Activated CD4-positive, alpha-beta T cell treated with anti-CD3 and anti-CD28 coated beads for 36 hours (primary cell): ENCODE results near the gene TBL1X. TPM values are rescaled to one million over a fixed set of nuclear protein-coding genes. Genes with fewer than 3 reads are reported as not detected.

Experiments
- ATAC-seq: fragments of 200-7000 bp; cut with Tn5 transposase; one replicate; pipeline ENCODE4 v1.10.0; 2021; ENCODE audit warnings: mild to moderate bottlenecking, moderate library complexity
- CTCF ChIA-PET: fragments of 350-600 bp; sonication (Branson Sonifier 250); formaldehyde crosslinking; loops from one replicate; lab custom pipeline; 2021; ENCODE audit warnings: antibody characterized with exemption; lab: Charles Lee
- POLR2A ChIA-PET: fragments of 350-600 bp; sonication (Branson Sonifier 250); formaldehyde crosslinking; loops from one replicate; lab custom pipeline; 2021; ENCODE audit warnings: antibody characterized with exemption, inconsistent platforms; lab: Charles Lee
- DNase-seq: peaks from one replicate; pipeline ENCODE4 v3.0.0-alpha.2; 2020
- H3K27ac Mint-ChIP-seq: one replicate; pipeline ENCODE4 v1.8.0; 2021; ENCODE audit warnings: mixed read lengths
- H3K27me3 Mint-ChIP-seq: one replicate; pipeline ENCODE4 v1.8.0; 2021; ENCODE audit warnings: mixed read lengths
- H3K36me3 Mint-ChIP-seq: one replicate; pipeline ENCODE4 v1.8.0; 2021; ENCODE audit warnings: low read depth, mixed read lengths
- H3K4me1 Mint-ChIP-seq: one replicate; pipeline ENCODE4 v1.8.0; 2021; ENCODE audit warnings: mixed read lengths
- H3K4me3 Mint-ChIP-seq: one replicate; pipeline ENCODE4 v1.8.0; 2021; ENCODE audit warnings: mild to moderate bottlenecking, moderate library complexity, mixed read lengths
- H3K9me3 Mint-ChIP-seq: one replicate; pipeline ENCODE4 v1.8.0; 2021; ENCODE audit warnings: low read depth, mixed read lengths
- intact Hi-C, 2 experiments: fragments of 100-400 bp; cut with DNase I in 1 of 2; cut with micrococcal nuclease in 1 of 2; formaldehyde crosslinking; loops; one replicate each; pipeline versions ENCODE4 v1.14.2 to v1.15.1; 2022 to 2024; cut with DNase I, micrococcal nuclease
- total RNA-seq, 2 experiments: library from RNA; stranded (reverse); gene quantifications; one replicate each; pipeline ENCODE4 v1.2.3, GENCODE V29; 2021

TBL1X gene
- total RNA-seq, 2 experiments from 2014 or later: 21.2 to 24.2 TPM

DNA sequence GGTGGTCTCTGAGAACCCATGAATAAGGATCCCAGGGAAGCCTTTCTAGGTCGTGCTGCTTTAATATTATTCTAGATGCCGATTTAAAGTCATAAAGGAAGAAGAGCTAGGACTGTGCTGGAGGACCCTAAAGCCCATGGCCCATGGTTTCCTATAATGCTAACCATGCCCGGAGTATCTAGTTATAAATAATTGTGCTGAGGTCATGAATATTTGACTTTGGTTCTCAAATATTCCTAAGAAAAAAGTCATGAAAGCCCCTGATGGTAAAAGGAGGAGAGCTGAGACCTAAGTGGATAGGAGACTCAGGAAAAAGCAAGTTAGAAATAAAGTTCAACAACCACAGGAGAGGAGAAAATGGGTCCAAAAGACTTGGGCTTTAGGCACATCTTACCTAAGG is 132.0 kb downstream of the TBL1X start:
- H3K4me3 Mint-ChIP-seq: no peak overlapping the region
- peaks cover 2% of the 10 kb centered on the region for H3K9me3 Mint-ChIP-seq
- intact Hi-C loops: no loop called here
- CTCF ChIA-PET: no interaction called here
- DNase-seq (no peak), ATAC-seq (no peak)
- peaks cover 6% of the 10 kb centered on the region for H3K36me3 Mint-ChIP-seq
- POLR2A ChIA-PET: no interaction called here
- H3K4me1 Mint-ChIP-seq: no peaks in the 10 kb centered on the region
- no peak overlapping the region for H3K27ac Mint-ChIP-seq
- H3K27me3 Mint-ChIP-seq: no peaks in the 10 kb centered on the region

DNA sequence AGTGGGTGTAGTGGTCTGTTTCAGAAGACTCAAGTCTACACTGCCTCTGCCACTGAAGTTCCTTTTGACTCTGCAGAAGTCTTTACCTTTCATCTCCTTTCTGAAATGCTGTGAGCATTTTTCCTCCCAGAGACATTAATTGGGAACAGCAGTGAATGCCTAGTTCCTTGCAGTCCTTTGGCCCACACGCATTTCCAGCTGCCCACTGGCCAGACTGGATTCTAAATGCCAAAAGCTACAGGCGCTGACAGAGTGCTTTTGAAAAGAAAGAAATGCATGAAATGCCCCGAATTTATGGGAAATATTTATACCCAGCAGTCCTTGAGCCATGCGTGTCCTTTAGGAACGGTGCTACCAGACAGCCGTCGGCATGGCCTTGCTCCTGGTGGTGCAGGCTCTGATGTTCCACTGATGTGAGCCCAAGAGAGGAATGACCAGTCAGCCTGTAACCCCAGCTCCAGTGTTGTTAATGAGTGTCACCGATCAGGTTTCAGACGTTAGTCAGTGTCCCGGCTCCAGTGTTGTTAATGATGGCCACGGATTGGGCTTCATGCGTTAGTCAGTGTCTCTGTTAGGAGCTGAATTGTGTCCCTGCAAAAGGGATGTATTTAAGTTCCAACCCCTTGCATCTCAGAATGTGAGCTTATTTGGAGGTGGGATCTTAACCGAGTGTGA is 132.6 kb downstream of the TBL1X start:
- Mint-ChIP-seq H3K36me3 (peaks cover 1% of the 10 kb centered on the region), H3K27me3 (no peaks in the 10 kb centered on the region), H3K9me3 (no peaks in the 10 kb centered on the region), H3K27ac (no peak overlapping the region), H3K4me1 (no peaks in the 10 kb centered on the region), H3K4me3 (no peak overlapping the region)
- intact Hi-C loops: no loop called here
- ChIA-PET POLR2A (no interaction called here), CTCF (no interaction called here)
- DNase-seq (no peak), ATAC-seq (no peak)

DNA sequence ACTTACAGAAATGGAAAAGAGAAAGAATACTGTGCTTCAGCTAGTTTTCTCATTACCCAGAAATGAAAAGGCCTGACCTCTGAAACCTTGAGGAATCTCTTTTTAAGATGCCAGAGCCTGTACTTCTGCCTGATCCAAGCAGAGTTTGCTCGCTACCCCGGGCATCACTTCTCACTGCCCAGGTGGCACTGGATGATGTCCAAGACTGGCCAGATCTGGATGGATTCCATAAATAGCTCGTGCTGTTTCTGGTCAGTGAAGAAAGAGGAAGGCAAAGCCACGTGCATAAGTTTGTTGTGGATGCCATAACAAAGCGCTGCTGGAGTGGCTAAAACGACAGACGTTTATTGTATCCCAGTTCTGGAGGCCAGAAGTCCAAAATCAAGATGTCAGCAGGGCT is 133.5 kb downstream of the TBL1X start:
- ChIA-PET CTCF (no interaction called here), POLR2A (no interaction called here)
- ATAC-seq (no peak), DNase-seq (no peak)
- Mint-ChIP-seq H3K4me1 (no peaks in the 10 kb centered on the region), H3K9me3 (no peaks in the 10 kb centered on the region), H3K27me3 (no peaks in the 10 kb centered on the region), H3K36me3 (no peaks in the 10 kb centered on the region), H3K27ac (no peak overlapping the region), H3K4me3 (no peak overlapping the region)
- intact Hi-C loops: no loop called here

DNA sequence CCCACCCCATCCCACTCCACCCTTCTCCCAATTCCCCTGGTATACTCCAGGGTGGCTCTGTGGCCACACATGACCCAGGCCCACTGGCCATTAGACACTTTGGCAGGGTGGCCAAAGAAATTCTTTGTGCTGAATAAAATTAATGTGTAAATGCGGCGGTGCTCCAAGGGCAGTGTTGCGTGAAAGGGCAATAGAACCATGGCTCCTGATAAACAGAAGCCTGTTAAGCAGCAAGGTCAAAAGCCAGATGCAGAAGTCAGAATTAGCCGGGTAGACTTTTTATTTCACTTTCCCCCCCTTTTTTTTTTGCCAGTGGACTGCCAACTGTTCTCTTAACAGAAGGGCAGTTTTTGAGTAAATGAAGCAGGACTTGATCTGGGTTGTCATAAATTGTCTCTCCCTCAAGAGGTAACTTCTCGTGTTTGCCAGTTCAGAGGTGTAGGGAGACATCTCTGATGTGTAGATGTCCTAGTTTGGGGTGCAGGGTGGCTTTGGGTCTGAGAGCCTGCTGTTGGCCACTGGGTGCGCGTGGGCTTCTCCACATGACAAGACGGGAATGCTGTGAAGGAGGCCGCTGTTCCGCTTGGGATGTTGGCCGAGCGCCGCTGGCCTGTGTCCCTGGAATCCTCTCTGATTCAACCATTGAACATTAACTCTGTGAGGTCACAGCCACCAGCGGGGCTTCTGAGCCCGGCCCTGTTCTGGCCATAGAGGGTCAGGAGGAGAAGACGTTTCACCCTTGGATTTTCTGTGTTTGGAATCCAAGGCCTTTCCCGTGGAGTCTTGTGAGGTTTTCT is 139.5 kb downstream of the TBL1X start:
- intact Hi-C loops: no loop called here
- ATAC-seq: no peak
- ChIA-PET CTCF (no interaction called here), POLR2A (no interaction called here)
- no peak for DNase-seq
- Mint-ChIP-seq H3K27ac (no peak overlapping the region), H3K27me3 (no peaks in the 10 kb centered on the region), H3K36me3 (peaks cover 3% of the 10 kb centered on the region), H3K4me3 (no peak overlapping the region), H3K9me3 (no peaks in the 10 kb centered on the region), H3K4me1 (no peaks in the 10 kb centered on the region)

DNA sequence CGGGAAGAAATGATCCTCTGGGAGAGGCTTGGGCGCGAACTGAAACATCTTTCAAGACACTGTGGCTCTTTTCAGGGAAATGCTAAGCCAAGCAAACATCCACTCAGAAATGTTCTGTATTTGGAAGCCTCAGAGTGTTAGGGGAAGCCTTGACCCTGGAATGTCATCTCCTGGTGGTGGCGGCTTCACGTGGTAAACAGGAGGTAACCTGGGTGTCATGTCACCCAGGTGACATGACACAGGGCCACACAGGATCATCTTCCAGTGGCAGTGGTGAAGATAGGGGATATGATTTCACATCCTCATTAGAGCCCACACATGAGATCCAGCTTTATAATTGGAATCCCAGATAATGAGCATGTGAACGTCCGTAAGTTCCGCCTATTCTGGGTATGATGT is 140.0 kb downstream of the TBL1X start:
- intact Hi-C loops: no loop called here
- no peak overlapping the region for H3K4me3 Mint-ChIP-seq
- ChIA-PET POLR2A (no interaction called here), CTCF (no interaction called here)
- DNase-seq (no peak), ATAC-seq (no peak)
- H3K4me1 Mint-ChIP-seq: no peaks in the 10 kb centered on the region
- H3K27me3 Mint-ChIP-seq: no peaks in the 10 kb centered on the region
- peaks cover 3% of the 10 kb centered on the region for H3K36me3 Mint-ChIP-seq
- no peak overlapping the region for H3K27ac Mint-ChIP-seq
- no peaks in the 10 kb centered on the region for H3K9me3 Mint-ChIP-seq

DNA sequence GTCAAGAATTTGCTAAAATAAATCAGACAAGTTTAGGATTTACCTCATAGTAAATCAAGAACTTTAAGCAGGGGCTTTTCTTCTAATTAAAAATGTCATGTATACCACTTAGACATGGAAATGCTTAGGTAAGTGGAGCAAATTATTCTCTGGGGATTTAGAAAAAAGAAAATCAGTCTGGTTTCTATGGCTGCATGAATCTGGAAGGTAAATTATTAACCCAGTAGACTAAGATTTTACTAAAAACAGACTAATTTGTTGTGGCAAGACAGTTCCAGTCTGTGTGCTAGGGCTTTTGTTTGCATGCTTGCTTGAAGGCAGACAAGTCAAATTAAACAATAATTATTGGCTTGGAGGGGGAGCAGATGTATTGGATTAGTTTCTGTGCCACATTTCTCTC is 140.6 kb downstream of the TBL1X start:
- no peak for ATAC-seq
- DNase-seq: no peak
- Mint-ChIP-seq H3K27me3 (no peaks in the 10 kb centered on the region), H3K36me3 (peaks cover 3% of the 10 kb centered on the region), H3K4me3 (no peak overlapping the region), H3K27ac (no peak overlapping the region), H3K4me1 (no peaks in the 10 kb centered on the region), H3K9me3 (no peaks in the 10 kb centered on the region)
- CTCF ChIA-PET: no interaction called here
- POLR2A ChIA-PET: no interaction called here
- intact Hi-C loops: no loop called here

DNA sequence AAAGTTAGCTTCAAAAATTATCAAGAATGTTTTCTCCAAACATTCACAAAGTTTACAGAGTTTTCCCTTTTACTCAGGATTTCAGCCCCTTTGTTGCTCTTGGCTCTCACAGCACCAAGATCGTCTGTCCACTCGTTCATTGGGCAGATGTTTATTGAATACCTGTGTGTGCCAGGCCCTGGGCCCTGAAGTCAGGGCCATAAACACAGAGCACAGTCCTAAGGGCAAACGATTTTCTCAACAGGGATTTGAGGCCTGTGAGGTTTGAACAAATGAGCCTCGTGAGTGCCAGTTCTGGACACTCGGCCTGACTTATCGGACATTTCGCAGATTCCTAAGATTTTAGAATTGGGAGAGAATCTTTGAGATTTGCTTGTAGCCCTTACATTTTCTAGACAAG is 142.1 kb downstream of the TBL1X start:
- Mint-ChIP-seq H3K4me3 (no peak overlapping the region), H3K27ac (no peak overlapping the region), H3K36me3 (peaks cover 3% of the 10 kb centered on the region), H3K4me1 (no peaks in the 10 kb centered on the region), H3K9me3 (no peaks in the 10 kb centered on the region), H3K27me3 (no peaks in the 10 kb centered on the region)
- intact Hi-C loops: no loop called here
- no peak for ATAC-seq
- DNase-seq: no peak
- ChIA-PET POLR2A (no interaction called here), CTCF (no interaction called here)

DNA sequence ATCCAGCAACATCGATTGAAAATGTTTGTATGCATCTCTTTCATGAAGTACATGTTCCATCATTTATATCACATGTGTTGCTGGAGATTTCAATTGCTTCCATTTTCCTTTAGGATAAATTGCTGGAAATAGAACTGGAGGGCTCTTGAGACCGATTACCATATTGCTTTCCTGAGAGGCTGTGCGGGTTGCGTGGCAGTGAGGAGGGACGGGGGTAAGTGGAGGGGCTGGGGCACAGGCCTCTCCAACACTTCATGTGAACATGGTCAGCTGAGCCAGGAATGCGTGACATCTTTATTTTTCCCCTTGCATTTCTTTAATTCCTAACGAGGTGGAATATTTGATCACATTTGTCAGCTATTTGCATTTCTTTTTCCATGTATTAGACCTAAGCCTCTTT is 144.6 kb downstream of the TBL1X start:
- Mint-ChIP-seq H3K4me1 (no peaks in the 10 kb centered on the region), H3K27ac (no peak overlapping the region), H3K27me3 (no peaks in the 10 kb centered on the region), H3K4me3 (no peak overlapping the region), H3K36me3 (peaks cover 1% of the 10 kb centered on the region), H3K9me3 (no peaks in the 10 kb centered on the region)
- ATAC-seq (no peak), DNase-seq (no peak)
- intact Hi-C loops: no loop called here
- CTCF ChIA-PET: no interaction called here
- POLR2A ChIA-PET: no interaction called here

DNA sequence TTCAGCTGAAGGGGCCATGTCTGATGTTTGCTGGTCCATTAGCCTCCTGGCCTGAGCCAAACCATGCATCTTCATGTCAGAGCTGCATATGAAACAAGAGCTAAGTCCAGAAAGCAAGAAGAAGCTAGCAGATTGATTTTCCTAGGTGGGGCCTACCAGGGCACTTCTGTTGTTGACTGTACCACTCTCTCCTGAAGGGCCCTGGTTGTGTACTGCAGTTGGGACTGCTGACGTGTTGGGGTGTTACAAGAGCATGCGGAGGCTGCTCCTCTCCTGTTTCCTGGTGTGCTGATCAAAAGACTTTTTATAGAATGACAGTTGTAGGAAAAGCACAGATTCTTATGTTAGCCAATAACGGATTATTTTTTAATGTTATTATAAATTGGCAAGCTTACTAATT is 145.1 kb downstream of the TBL1X start:
- DNase-seq (no peak), ATAC-seq (no peak)
- Mint-ChIP-seq H3K4me1 (no peaks in the 10 kb centered on the region), H3K9me3 (no peaks in the 10 kb centered on the region), H3K27ac (no peak overlapping the region), H3K36me3 (peaks cover 1% of the 10 kb centered on the region), H3K27me3 (no peaks in the 10 kb centered on the region), H3K4me3 (no peak overlapping the region)
- intact Hi-C loops: loop anchor here in 1 of 2 experiments (10.0 kb wide), 1 partner anchor 65 kb away; no protein-coding TSS in a partner anchor
- ChIA-PET POLR2A (no interaction called here), CTCF (no interaction called here)

DNA sequence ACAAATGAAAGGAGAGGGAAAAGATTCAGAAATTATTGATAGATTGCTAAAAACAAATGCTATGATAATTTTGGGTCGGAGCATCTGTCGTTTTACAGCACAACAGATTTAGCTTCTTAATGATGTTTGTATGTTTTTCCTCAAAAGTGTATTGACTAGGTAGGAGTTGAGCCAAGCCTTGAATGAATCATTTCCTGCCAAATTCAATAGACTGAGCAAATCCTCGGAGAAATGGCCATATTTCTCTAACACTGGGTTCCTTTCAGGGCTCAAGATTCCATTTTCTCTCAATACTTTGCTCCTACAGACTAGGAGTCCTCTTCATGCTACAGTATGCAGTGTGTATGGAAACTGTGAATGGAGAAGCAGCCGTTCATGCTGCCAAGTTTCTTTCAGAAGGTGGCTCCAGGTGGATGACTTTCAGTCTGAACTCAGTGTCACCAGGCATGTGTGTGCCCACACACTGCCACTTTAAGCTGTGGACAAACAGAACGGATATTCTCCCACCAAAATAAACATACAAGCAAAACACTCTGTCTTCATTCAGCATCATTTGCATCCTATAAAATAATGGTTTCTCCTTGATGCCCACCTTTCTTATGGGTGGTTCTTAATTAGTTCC is 146.0 kb downstream of the TBL1X start:
- no peak for ATAC-seq
- Mint-ChIP-seq H3K9me3 (no peaks in the 10 kb centered on the region), H3K27ac (no peak overlapping the region), H3K4me3 (no peak overlapping the region), H3K27me3 (no peaks in the 10 kb centered on the region), H3K4me1 (no peaks in the 10 kb centered on the region), H3K36me3 (no peaks in the 10 kb centered on the region)
- CTCF ChIA-PET: no interaction called here
- no peak for DNase-seq
- intact Hi-C loops: loop anchor here in 1 of 2 experiments (10.0 kb wide), 1 partner anchor 64 kb away; no protein-coding TSS in a partner anchor
- POLR2A ChIA-PET: no interaction called here

DNA sequence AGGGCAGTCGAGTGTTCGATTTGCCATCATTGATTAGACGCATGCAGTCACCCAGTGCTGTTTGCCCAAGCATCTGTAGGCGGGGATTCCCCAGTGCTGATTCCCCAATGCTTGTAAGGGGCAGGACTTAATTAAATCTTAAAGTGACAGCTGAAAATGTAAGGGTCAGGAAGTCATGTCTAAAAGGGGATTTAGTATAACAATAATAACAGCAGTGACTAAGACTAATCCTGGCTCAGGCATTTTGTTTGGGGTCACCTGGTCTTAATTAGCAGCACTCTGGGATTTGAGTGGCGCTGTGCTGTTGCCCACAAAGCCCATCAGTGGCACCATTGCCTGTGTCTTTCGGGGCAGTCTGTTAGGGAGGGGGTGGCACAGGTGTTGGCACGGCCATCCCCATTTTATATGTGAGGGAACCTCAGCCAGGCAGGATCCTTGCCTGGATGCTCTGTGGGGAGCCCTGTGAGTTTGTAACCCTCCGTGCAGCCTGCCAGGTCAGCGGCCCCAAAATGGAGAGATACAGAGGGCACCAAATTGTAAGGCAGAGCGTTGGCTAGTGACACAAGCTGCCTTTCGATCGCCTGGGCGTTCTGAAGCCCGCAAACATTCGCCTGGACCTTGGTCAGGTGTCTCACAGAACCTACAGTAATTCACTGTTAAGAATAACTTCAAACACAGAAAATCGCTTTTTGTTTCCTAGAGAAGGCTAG is 146.7 kb downstream of the TBL1X start:
- Mint-ChIP-seq H3K36me3 (peaks cover under 1% of the 10 kb centered on the region), H3K4me3 (no peak overlapping the region), H3K9me3 (no peaks in the 10 kb centered on the region), H3K4me1 (no peaks in the 10 kb centered on the region), H3K27me3 (no peaks in the 10 kb centered on the region), H3K27ac (no peak overlapping the region)
- DNase-seq (no peak), ATAC-seq (no peak)
- ChIA-PET CTCF (no interaction called here), POLR2A (no interaction called here)
- intact Hi-C loops: loop anchor here in 1 of 2 experiments (10.0 kb wide), 1 partner anchor 63 kb away; no protein-coding TSS in a partner anchor
